DOHH2 (cell line): Measurements from ENCODE around the gene SUGP2.

Experiments used
- H3F3A ChIP-seq: fragments of 200-600 bp; sonication (generic), shearing (Covaris generic); 2 replicates; pipeline ENCODE4 v1.6.0; 2016; ENCODE audit warnings: antibody characterized with exemption, mild to moderate bottlenecking; ENCODE audit not compliant: control insufficient read depth, insufficient read depth
- H3K27ac ChIP-seq: fragments of 200-600 bp; sonication (generic); 2 replicates; pipeline ENCODE4 v1.5.1; 2014; ENCODE audit warnings: low read depth, mild to moderate bottlenecking, low read length, moderate library complexity
- H3K27me3 ChIP-seq: fragments of 200-600 bp; sonication (generic); 2 replicates; pipeline ENCODE4 v1.6.1; 2014; ENCODE audit warnings: mild to moderate bottlenecking, low read length, mixed read lengths; ENCODE audit not compliant: control insufficient read depth
- H3K36me3 ChIP-seq: fragments of 200-600 bp; sonication (generic); 2 replicates; pipeline ENCODE4 v1.6.1; 2014; ENCODE audit warnings: mild to moderate bottlenecking, low read length, moderate library complexity, mixed read lengths; ENCODE audit not compliant: control insufficient read depth
- H3K4me1 ChIP-seq: fragments of 200-600 bp; sonication (generic); 2 replicates; pipeline ENCODE4 v1.6.1; 2014; ENCODE audit warnings: mild to moderate bottlenecking, low read length, mixed read lengths; ENCODE audit not compliant: control insufficient read depth
- H3K4me2 ChIP-seq: fragments of 200-600 bp; sonication (generic); 2 replicates; pipeline ENCODE4 v1.6.0; 2014; ENCODE audit warnings: mild to moderate bottlenecking, low read length, moderate library complexity
- H3K4me3 ChIP-seq: fragments of 200-600 bp; sonication (generic); 2 replicates; pipeline ENCODE4 v1.5.1; 2014; ENCODE audit warnings: mild to moderate bottlenecking, low read length, mixed read lengths
- H3K79me2 ChIP-seq: fragments of 200-600 bp; sonication (generic); 2 replicates; pipeline ENCODE4 v1.6.1; 2014; ENCODE audit warnings: mild to moderate bottlenecking, low read length, mixed read lengths; ENCODE audit not compliant: control insufficient read depth
- H3K9me2 ChIP-seq: fragments of 200-600 bp; sonication (generic); replicated peaks from 2 replicates; pipeline ENCODE4 v1.6.1; 2014; ENCODE audit warnings: mild to moderate bottlenecking, low read length, mixed read lengths; ENCODE audit not compliant: control insufficient read depth
- H3K9me3 ChIP-seq: fragments of 200-600 bp; sonication (generic); 2 replicates; pipeline ENCODE4 v1.6.1; 2014; ENCODE audit warnings: antibody characterized with exemption, low read length, mixed read lengths; ENCODE audit not compliant: control insufficient read depth, insufficient read depth
- H4K20me1 ChIP-seq: fragments of 200-600 bp; sonication (generic); 2 replicates; pipeline ENCODE4 v1.6.0; 2014; ENCODE audit warnings: low read depth, mild to moderate bottlenecking, antibody characterized with exemption, low read length, moderate library complexity; ENCODE audit not compliant: control insufficient read depth, insufficient read depth
- CTCF ChIP-seq: fragments of 200-600 bp; sonication (generic); IDR thresholded peaks from one replicate; pipeline ENCODE4 v1.5.1; 2014; ENCODE audit warnings: antibody characterized with exemption, mild to moderate bottlenecking, low read depth, low read length; ENCODE audit not compliant: poor library complexity, severe bottlenecking
- EZH2phosphoT487 ChIP-seq: fragments of 200-600 bp; sonication (generic); IDR thresholded peaks from 2 replicates; pipeline ENCODE4 v1.6.1; 2017; ENCODE audit warnings: borderline replicate concordance, mild to moderate bottlenecking, antibody characterized with exemption, low read length, moderate library complexity, mixed read lengths

The SUGP2 gene

GRCh38 chr19:19074196-19074882 is 41.0 kb upstream of the SUGP2 start:
- Histone ChIP-seq H3K4me3 (no peak overlapping the region), H3K4me1 (peaks cover 4% of the 10 kb centered on the region), H3F3A (peaks cover 1% of the 10 kb centered on the region; the same call in 1 of the 2 replicates), H3K9me3 (no peaks in the 10 kb centered on the region), H3K79me2 (peaks cover 18% of the 10 kb centered on the region), H3K27ac (no peak overlapping the region), H3K36me3 (peaks cover 3% of the 10 kb centered on the region; the same call in 1 of the 2 replicates), H3K9me2 (no peaks in the 10 kb centered on the region), H3K27me3 (no peaks in the 10 kb centered on the region), H4K20me1 (no peaks in the 10 kb centered on the region), H3K4me2 (no peak overlapping the region)
- no peak for TF ChIP-seq EZH2phosphoT487
- no peak for TF ChIP-seq CTCF

- Histone ChIP-seq H3K27ac (no peak overlapping the region), H3K27me3 (no peaks in the 10 kb centered on the region), H3F3A (peaks cover 12% of the 10 kb centered on the region), H3K79me2 (peaks cover 36% of the 10 kb centered on the region), H3K9me2 (no peaks in the 10 kb centered on the region), H3K9me3 (no peaks in the 10 kb centered on the region), H3K36me3 (peaks cover 3% of the 10 kb centered on the region; the same call in 1 of the 2 replicates), H3K4me2 (no peak overlapping the region), H4K20me1 (no peaks in the 10 kb centered on the region), H3K4me1 (peaks cover 28% of the 10 kb centered on the region), H3K4me3 (no peak overlapping the region)
- TF ChIP-seq CTCF: no peak
- no peak for TF ChIP-seq EZH2phosphoT487
Measured at GRCh38 chr19:19071897-19072296, 38.6 kb upstream of the SUGP2 start.

- no peaks in the 10 kb centered on the region for H3K27me3 ChIP-seq
- peaks cover 25% of the 10 kb centered on the region for H3F3A ChIP-seq
- H3K4me3 ChIP-seq: peak overlapping the region; percentile 29
- H3K27ac ChIP-seq: peak overlapping the region; percentile 69
- peak overlapping the region; percentile 55 for H3K4me2 ChIP-seq
- peaks cover 60% of the 10 kb centered on the region for H3K79me2 ChIP-seq
- no peaks in the 10 kb centered on the region for H3K9me2 ChIP-seq
- no peaks in the 10 kb centered on the region for H3K9me3 ChIP-seq
- TF ChIP-seq EZH2phosphoT487: no peak
- TF ChIP-seq CTCF: no peak
- no peaks in the 10 kb centered on the region for H4K20me1 ChIP-seq
- H3K4me1 ChIP-seq: peaks cover 52% of the 10 kb centered on the region
- peaks cover 3% of the 10 kb centered on the region; the same call in 1 of the 2 replicates for H3K36me3 ChIP-seq
Measured at GRCh38 chr19:19068659-19069654, 35.6 kb upstream of the SUGP2 start.
